ENCODE results near the gene SEC14L5.

The SEC14L5 gene

GRCh38 chr16:4987580-4988374 is 29.6 kb downstream of the SEC14L5 start:
- DNase-seq, result no peak

GRCh38 chr16:4988647-4989046 is 30.5 kb downstream of the SEC14L5 start:
- DNase-seq, result no peak

GRCh38 chr16:4989391-4990006 is 31.4 kb downstream of the SEC14L5 start:
- no peak for DNase-seq

- no peak for DNase-seq
These were observed 32.3 kb downstream of the SEC14L5 start for GRCh38 chr16:4990415-4990814.

GRCh38 chr16:4991754-4992153 is 33.6 kb downstream of the SEC14L5 start:
- DNase-seq, result no peak

GRCh38 chr16:4994719-4995434 is 36.7 kb downstream of the SEC14L5 start:
- no peak for DNase-seq

- no peak for DNase-seq
These were observed 42.5 kb downstream of the SEC14L5 start for GRCh38 chr16:5000573-5001001.

- no peak for DNase-seq
These were observed 43.4 kb downstream of the SEC14L5 start for GRCh38 chr16:5001571-5001970.

- DNase-seq, result no peak
These were observed 43.9 kb downstream of the SEC14L5 start for GRCh38 chr16:5001986-5002385.

- no peak for DNase-seq
These were observed 44.6 kb downstream of the SEC14L5 start for GRCh38 chr16:5002699-5003143.

- DNase-seq, result no peak
These were observed 45.1 kb downstream of the SEC14L5 start for GRCh38 chr16:5003211-5003610.

- no peak for DNase-seq
These were observed 45.7 kb downstream of the SEC14L5 start for GRCh38 chr16:5003828-5004227.

- DNase-seq, result no peak
These were observed 46.2 kb downstream of the SEC14L5 start for GRCh38 chr16:5004311-5004710.

GRCh38 chr16:5005916-5006315 is 47.8 kb downstream of the SEC14L5 start:
- no peak for DNase-seq

- DNase-seq, result no peak
These were observed 48.4 kb downstream of the SEC14L5 start for GRCh38 chr16:5006348-5007193.

GRCh38 chr16:5007256-5007655 is 49.1 kb downstream of the SEC14L5 start:
- no peak for DNase-seq

- no peak for DNase-seq
These were observed 50.2 kb downstream of the SEC14L5 start for GRCh38 chr16:5008311-5008731.

- no peak for DNase-seq
These were observed 52.6 kb downstream of the SEC14L5 start for GRCh38 chr16:5010576-5011329.

- no peak for DNase-seq
These were observed 53.5 kb downstream of the SEC14L5 start for GRCh38 chr16:5011637-5012036.

- no peak for DNase-seq
These were observed 54.8 kb downstream of the SEC14L5 start for GRCh38 chr16:5012887-5013286.

- no peak for DNase-seq
These were observed 57.2 kb downstream of the SEC14L5 start for GRCh38 chr16:5015351-5015750.

- DNase-seq, result no peak
These were observed 57.8 kb downstream of the SEC14L5 start for GRCh38 chr16:5015887-5016286.
